Activated CD4-positive, alpha-beta T cell treated with anti-CD3 and anti-CD28 coated beads for 36 hours (primary cell): ENCODE data around the gene RHD. TPM values are rescaled to one million over a fixed set of nuclear protein-coding genes. Genes with fewer than 3 reads are reported as not detected.
"Not testable (repeated sequence)": the region's sequence is repeated elsewhere in the genome, so short reads cannot be mapped to it uniquely, and the experiment has no call there.

Experiments
- ATAC-seq: fragments of 200-7000 bp; cut with Tn5 transposase; one replicate; pipeline ENCODE4 v1.10.0; 2021; ENCODE audit warnings: mild to moderate bottlenecking, moderate library complexity
- CTCF ChIA-PET: fragments of 350-600 bp; sonication (Branson Sonifier 250); formaldehyde crosslinking; loops from one replicate; lab custom pipeline; 2021; ENCODE audit warnings: antibody characterized with exemption; lab: Charles Lee
- POLR2A ChIA-PET: fragments of 350-600 bp; sonication (Branson Sonifier 250); formaldehyde crosslinking; loops from one replicate; lab custom pipeline; 2021; ENCODE audit warnings: antibody characterized with exemption, inconsistent platforms; lab: Charles Lee
- DNase-seq: peaks from one replicate; pipeline ENCODE4 v3.0.0-alpha.2; 2020
- H3K27ac Mint-ChIP-seq: one replicate; pipeline ENCODE4 v1.8.0; 2021; ENCODE audit warnings: mixed read lengths
- H3K27me3 Mint-ChIP-seq: one replicate; pipeline ENCODE4 v1.8.0; 2021; ENCODE audit warnings: mixed read lengths
- H3K36me3 Mint-ChIP-seq: one replicate; pipeline ENCODE4 v1.8.0; 2021; ENCODE audit warnings: low read depth, mixed read lengths
- H3K4me1 Mint-ChIP-seq: one replicate; pipeline ENCODE4 v1.8.0; 2021; ENCODE audit warnings: mixed read lengths
- H3K4me3 Mint-ChIP-seq: one replicate; pipeline ENCODE4 v1.8.0; 2021; ENCODE audit warnings: mild to moderate bottlenecking, moderate library complexity, mixed read lengths
- H3K9me3 Mint-ChIP-seq: one replicate; pipeline ENCODE4 v1.8.0; 2021; ENCODE audit warnings: low read depth, mixed read lengths
- intact Hi-C, 2 experiments: fragments of 100-400 bp; cut with DNase I in 1 of 2; cut with micrococcal nuclease in 1 of 2; formaldehyde crosslinking; loops; one replicate each; pipeline versions ENCODE4 v1.14.2 to v1.15.1; 2022 to 2024; cut with DNase I, micrococcal nuclease
- total RNA-seq, 2 experiments: library from RNA; stranded (reverse); gene quantifications; one replicate each; pipeline ENCODE4 v1.2.3, GENCODE V29; 2021

Gene RHD
- total RNA-seq = not detected

DNA sequence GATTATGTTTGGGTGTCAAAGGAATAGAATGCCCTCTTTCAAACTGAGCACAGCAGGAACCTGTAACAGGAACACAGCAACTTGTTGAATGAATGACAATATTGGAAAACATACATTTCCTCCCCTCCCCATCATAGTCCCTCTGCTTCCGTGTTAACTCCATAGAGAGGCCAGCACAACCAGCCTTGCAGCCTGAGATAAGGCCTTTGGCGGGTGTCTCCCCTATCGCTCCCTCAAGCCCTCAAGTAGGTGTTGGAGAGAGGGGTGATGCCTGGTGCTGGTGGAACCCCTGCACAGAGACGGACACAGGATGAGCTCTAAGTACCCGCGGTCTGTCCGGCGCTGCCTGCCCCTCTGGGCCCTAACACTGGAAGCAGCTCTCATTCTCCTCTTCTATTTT lies at the start of gene RHD:
RHD (plus strand) TSS at position 272 of the 400 bp plus-strand sequence; CDS start at position 311, 39 bp downstream.
- ATAC-seq, H3K27me3 Mint-ChIP-seq, H3K4me3 Mint-ChIP-seq, DNase-seq, POLR2A ChIA-PET, H3K9me3 Mint-ChIP-seq, intact Hi-C loops, H3K36me3 Mint-ChIP-seq, H3K27ac Mint-ChIP-seq, CTCF ChIA-PET, H3K4me1 Mint-ChIP-seq: not testable (repeated sequence)

DNA sequence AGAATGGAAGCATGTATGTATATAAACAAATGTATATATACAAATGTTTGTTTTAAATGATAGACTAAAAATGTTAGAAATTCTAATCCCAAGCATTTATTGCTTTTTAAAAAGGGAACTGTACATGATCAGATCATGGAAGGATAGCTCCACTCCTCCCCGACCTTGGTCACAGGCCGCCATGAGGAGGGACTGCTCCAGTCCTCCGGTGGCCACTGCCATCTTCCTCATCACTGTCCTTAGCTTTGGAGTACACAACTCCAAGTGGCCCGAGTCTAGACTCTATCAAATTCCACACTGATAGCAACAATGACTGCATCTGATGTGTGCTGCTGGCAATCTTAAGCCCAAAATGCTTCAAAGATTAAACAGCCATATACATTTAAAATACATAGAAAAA lies 49.7 kb upstream of the RHD start:
- ATAC-seq (no peak), DNase-seq (no peak)
- Mint-ChIP-seq H3K9me3 (no peaks in the 10 kb centered on the region), H3K4me3 (no peak overlapping the region), H3K27ac (no peak overlapping the region), H3K4me1 (peaks cover 2% of the 10 kb centered on the region), H3K27me3 (no peaks in the 10 kb centered on the region), H3K36me3 (peaks cover 30% of the 10 kb centered on the region)
- ChIA-PET CTCF (no interaction called here), POLR2A (no interaction called here)
- intact Hi-C loops = no loop called here

DNA sequence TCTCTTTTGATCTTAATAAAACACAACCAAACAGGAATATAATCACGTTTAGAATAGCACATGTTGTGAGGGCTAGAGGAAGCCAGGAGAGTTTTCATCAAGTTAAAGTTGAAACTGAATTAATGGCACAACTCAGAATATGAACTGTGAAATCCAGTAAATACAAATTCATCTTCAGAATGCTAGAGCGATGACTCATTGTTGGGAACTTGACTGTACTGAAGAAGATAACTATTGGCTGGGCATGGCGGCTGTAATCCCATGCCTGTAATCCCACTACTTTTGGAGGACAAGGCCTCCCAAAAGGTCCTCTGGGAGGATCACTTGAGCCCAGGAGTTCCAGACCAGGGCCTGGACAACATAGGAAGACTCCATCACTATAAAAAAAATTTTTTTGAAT lies 48.8 kb upstream of the RHD start:
- ChIA-PET CTCF (no interaction called here), POLR2A (interaction anchor here (0.6 kb wide), 1 partner anchor 898 kb away, joined by 16 read pairs; no protein-coding TSS in a partner anchor)
- Mint-ChIP-seq H3K27ac (peak overlapping the region; percentile 5), H3K27me3 (no peaks in the 10 kb centered on the region), H3K9me3 (no peaks in the 10 kb centered on the region), H3K4me1 (peaks cover 7% of the 10 kb centered on the region), H3K36me3 (peaks cover 34% of the 10 kb centered on the region), H3K4me3 (no peak overlapping the region)
- intact Hi-C loops = no loop called here
- ATAC-seq (no peak), DNase-seq (no peak)

DNA sequence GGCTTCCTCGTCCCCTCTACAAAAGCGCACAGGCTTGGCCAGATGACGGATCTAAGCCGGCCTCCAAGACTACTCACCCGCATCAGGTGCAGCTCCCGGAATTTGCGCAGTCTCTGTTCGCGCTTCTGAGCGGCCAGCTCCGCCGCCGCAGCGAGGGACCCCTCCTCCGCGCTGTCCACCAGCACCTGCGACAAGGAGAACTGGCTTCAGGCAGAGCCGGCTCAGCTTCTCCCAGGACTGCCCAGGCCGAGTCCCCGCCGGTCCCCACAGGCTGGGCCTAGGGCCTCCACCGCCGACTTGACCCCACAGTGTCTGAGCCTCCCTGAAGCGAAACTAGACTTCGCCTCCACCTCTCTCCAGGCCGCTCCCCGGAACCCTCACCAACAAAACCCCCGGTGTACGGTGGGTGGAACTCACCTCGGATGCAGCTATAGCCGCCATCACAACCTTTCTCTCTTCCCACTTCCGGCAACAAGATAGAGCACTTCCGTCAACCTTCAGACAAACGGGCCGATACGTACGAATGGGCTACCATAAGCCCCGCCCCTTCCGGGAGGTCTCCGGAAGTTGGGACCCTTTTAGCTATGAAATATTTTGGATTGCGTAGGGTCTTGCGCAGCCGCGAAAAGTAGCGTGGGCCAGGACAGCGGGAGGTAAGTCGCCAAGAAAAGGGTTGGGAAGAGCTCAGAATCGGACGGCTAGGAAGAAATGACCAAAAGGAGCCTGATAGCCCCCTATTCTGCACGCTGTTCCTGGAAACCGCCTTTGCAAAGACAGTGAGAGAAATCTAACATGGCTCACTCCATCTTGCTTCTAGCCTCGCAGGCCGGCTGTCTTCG lies 40.1 kb upstream of the RHD start, which contains the start of gene SYF2:
SYF2 (minus strand) TSS at position 476 of the 839 bp plus-strand sequence; CDS start at position 441, 35 bp downstream.
- ChIA-PET POLR2A (interaction anchor here (0.6 to 2.9 kb wide), 7 partner anchors 9 to 199 kb away, joined by 3 to 37 read pairs (median 5); partner anchors contain the start of genes MACO1 and RSRP1), CTCF (interaction anchor here (0.5 to 1.3 kb wide), 7 partner anchors 8 to 1116 kb away, joined by 3 to 14 read pairs (median 3); no protein-coding TSS in a partner anchor)
- Mint-ChIP-seq H3K27me3 (no peaks in the 10 kb centered on the region), H3K27ac (no peak within 1 kb of the TSS), H3K4me3 (no peak within 1 kb of the TSS), H3K36me3 (peaks cover 24% of the 10 kb centered on the region), H3K9me3 (no peaks in the 10 kb centered on the region), H3K4me1 (peaks cover 26% of the 10 kb centered on the region)
- intact Hi-C loops = loop anchor here (1.0 to 5.0 kb wide), 7 partner anchors 8 to 589 kb away; partner anchors contain the start of genes RSRP1 (in 2 of the 2), CLIC4 (in 1 of the 2), MACO1 (in 1 of the 2) and SRRM1 (in 1 of the 2)
- ATAC-seq (peak; percentile 92), DNase-seq (peak; percentile 92)

DNA sequence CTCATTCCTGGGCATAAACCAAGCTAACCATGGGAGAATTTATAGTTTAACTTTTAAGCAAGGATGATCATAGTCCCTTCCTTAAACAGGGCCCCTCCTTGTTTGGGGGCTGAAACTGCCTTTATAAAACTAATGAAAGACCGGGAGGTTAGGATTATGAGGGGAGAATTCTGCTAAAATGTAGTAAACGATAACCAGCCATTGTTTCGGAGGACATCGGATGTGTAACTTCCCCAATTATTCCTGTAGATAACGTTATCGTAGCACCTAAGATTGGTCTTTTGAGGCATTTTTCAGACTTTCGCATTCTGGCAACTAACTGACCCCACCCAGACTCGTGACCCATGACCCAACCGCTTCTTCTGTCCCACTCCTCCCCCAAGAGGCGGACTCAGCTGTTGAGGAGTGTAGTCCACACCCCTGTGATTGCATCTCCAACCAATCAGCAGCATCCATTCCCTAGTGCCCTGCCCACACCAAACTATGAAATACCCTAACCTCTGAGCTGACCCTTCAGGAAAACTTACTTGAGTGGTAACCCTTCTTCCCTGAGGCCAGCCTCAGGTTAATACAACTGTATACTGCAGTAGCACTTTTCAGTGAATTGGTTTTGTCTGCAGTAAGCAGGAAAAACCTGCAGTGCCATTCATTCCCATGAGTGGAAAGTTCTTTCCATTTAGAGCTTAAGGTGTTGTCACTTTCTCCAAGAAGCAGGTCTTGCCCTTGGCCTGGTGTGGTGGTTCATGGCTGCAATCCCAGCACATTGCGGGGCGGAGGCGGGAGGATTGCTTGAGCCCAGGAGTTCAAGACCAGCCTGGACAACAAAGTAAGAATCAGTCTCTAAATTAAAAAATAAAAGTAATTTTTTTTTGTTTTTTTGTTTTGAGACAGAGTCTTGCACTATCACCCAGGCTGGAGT lies 39.2 kb upstream of the RHD start:
- Mint-ChIP-seq H3K27me3 (no peaks in the 10 kb centered on the region), H3K4me1 (peaks cover 26% of the 10 kb centered on the region), H3K36me3 (peaks cover 21% of the 10 kb centered on the region), H3K4me3 (no peak overlapping the region), H3K27ac (no peak overlapping the region), H3K9me3 (no peaks in the 10 kb centered on the region)
- peak; percentile 86 for ATAC-seq
- intact Hi-C loops = loop anchor here (1.0 to 5.0 kb wide), 7 partner anchors 7 to 590 kb away; partner anchors contain the start of genes RSRP1 (in 2 of the 2), CLIC4 (in 1 of the 2), MACO1 (in 1 of the 2) and SRRM1 (in 1 of the 2)
- ChIA-PET POLR2A (interaction anchor here (0.5 to 2.9 kb wide), 8 partner anchors 12 to 1244 kb away, joined by 3 to 37 read pairs (median 4); partner anchors contain the start of genes MACO1 and RSRP1), CTCF (interaction anchor here (0.5 to 1.3 kb wide), 5 partner anchors 9 to 1115 kb away, joined by 3 to 14 read pairs (median 3); no protein-coding TSS in a partner anchor)
- peak; percentile 83 for DNase-seq

DNA sequence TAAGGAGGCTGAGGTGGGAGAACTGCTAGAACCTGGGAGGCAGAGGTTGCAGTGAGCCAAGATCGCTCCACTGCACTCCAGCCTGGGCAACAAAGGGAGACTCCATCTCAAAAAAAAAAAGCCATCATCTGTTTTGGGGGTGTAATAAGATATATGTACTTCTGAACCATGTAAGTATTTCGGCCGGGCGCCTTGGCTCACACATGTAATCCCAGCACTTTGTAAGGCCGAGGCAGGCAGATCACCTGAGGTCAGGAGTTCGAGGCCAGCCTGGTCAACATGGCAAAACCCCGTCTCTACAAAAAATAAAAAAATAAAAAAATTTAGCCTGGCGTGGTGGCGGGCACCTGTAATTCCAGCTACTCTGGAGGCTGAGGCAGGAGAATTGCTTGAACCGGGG lies 36.9 kb upstream of the RHD start:
- POLR2A ChIA-PET = interaction anchor here (1.2 kb wide), 1 partner anchor 12 kb away, joined by 3 read pairs; the partner anchor contains the start of gene RSRP1
- H3K27me3 Mint-ChIP-seq, ATAC-seq, DNase-seq, H3K9me3 Mint-ChIP-seq, CTCF ChIA-PET, H3K4me3 Mint-ChIP-seq, intact Hi-C loops, H3K27ac Mint-ChIP-seq: not testable (repeated sequence)
- Mint-ChIP-seq H3K36me3 (peaks cover 18% of the 10 kb centered on the region), H3K4me1 (peaks cover 26% of the 10 kb centered on the region)

DNA sequence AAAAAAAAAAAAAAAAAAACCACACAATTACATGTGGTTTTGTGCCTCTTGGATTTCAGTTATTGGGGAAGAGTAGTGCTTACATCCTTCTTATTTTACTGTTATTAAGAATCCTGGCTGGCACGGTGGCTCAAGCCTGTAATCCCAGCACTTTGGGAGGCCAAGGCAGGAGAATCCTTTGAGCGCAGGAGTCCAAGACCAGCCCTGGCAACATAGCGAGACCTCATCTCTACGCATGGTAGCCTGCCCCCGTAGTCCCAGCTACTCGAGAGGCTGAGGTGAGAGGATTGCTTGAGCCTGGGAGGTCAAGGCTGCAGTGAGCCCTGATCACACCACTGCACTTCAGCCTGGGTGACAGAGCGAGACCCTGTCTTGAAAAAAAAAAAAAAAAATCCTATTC lies 36.0 kb upstream of the RHD start:
- DNase-seq, H3K4me3 Mint-ChIP-seq, H3K27me3 Mint-ChIP-seq, CTCF ChIA-PET, H3K27ac Mint-ChIP-seq, intact Hi-C loops, ATAC-seq, H3K9me3 Mint-ChIP-seq: not testable (repeated sequence)
- Mint-ChIP-seq H3K36me3 (peaks cover 20% of the 10 kb centered on the region), H3K4me1 (peaks cover 27% of the 10 kb centered on the region)
- POLR2A ChIA-PET = interaction anchor here (0.6 to 1.0 kb wide), 2 partner anchors 9 to 544 kb away, joined by 4 to 7 read pairs; no protein-coding TSS in a partner anchor

DNA sequence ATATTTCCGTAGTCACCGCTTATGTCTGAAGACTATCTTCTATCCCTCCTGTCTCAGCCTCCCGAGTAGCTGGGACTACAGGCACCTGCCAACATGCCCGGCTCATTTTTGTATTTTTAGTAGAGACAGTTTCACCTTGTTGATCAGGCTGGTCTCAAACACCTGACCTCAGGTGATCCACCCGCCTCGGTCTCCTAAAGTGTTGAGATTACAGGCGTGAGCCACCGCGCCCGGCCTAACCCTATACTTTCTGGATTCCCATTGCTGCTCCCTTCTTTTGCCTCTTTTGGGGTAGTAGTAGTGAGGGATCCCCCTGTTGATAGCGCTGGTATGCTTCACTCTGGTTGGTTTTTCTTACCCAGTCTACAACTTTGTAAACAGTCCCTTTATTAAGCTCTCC lies 34.3 kb upstream of the RHD start:
- ATAC-seq (no peak), DNase-seq (no peak)
- ChIA-PET CTCF (no interaction called here), POLR2A (interaction anchor here (0.8 kb wide), 1 partner anchor 9 kb away, joined by 3 read pairs; the partner anchor contains the start of gene RSRP1)
- peaks cover 29% of the 10 kb centered on the region for H3K36me3 Mint-ChIP-seq
- no peaks in the 10 kb centered on the region for H3K27me3 Mint-ChIP-seq
- H3K4me3 Mint-ChIP-seq = no peak overlapping the region
- H3K4me1 Mint-ChIP-seq = peaks cover 33% of the 10 kb centered on the region
- intact Hi-C loops = loop anchor here in 1 of 2 experiments (2.0 kb wide), 1 partner anchor 29 kb away; no protein-coding TSS in a partner anchor
- H3K9me3 Mint-ChIP-seq = no peaks in the 10 kb centered on the region
- peak overlapping the region; percentile 23 for H3K27ac Mint-ChIP-seq

DNA sequence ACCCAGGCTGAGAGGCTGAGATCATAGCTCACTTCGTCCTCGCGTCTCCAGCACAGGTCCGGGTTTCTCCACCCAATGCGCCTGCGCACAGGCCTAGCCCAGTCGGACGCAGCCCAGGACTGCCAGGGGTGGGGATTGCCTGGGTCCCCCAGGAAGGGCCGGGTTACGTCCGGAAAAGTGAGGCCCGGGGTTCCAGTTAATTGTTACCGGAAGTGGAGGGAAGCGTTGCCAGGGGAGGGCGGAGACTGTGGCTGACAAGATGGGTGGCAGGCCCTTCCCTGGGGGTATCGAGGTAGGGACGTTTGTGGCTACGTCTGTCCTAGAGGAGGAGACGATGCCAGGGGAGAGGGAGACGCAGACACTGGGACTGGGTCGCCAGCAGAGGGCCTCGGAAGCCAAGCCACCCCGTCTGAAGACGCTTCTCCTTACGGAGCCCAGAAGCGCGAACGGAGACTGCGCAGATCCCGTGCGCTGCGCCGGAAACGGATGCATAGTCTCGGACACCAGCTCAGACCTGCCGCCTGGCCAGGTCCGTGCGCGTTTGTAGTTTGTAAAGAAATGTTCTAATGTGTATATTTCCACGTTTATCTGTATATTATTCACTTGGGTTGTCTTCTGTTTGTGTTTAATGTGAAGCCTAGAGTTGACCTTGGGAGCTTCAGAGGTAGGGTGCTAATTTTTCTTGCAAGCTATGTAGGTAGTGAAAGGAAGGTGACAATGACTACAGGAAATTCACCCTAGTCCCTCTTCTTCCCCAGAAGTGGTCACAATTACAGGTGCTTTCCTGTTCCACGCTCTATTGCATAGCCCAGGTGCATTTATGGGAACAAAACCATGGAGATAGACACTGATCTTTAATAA lies 32.4 kb upstream of the RHD start:
- CTCF ChIA-PET = interaction anchor here (0.6 to 1.3 kb wide), 9 partner anchors 8 to 917 kb away, joined by 3 to 8 read pairs (median 4); partner anchors contain the start of genes PAFAH2 and TMEM50A
- Mint-ChIP-seq H3K36me3 (peaks cover 40% of the 10 kb centered on the region), H3K4me3 (peak overlapping the region; percentile 74), H3K27ac (peak overlapping the region; percentile 89), H3K27me3 (no peaks in the 10 kb centered on the region), H3K9me3 (no peaks in the 10 kb centered on the region), H3K4me1 (peaks cover 43% of the 10 kb centered on the region)
- peak; percentile 96 for DNase-seq
- peak; percentile 91 for ATAC-seq
- POLR2A ChIA-PET = interaction anchor here (0.6 to 1.3 kb wide), 3 partner anchors 11 to 33 kb away, joined by 3 to 7 read pairs (median 4); no protein-coding TSS in a partner anchor
- intact Hi-C loops = loop anchor here (1.0 to 10.0 kb wide), 6 partner anchors 8 to 825 kb away; partner anchors contain the start of genes MTFR1L (in 1 of the 2), NIPAL3 (in 1 of the 2), PAFAH2 (in 1 of the 2) and STPG1 (in 1 of the 2)
